Stimulated activated CD8-positive, alpha-beta memory T cell treated with anti-CD3 and anti-CD28 coated beads, Interleukin-12 subunit alpha, Interleukin-12 subunit beta, amount 100 ng/mL, for 24 hours (primary cell): ENCODE measurements around the gene KLHL3.

Experiments
- DNase-seq: peaks from one replicate; pipeline ENCODE4 v3.0.0-alpha.2; 2020; ENCODE audit errors: extremely low read depth

Gene KLHL3

GRCh38 chr5:137635521-137635921, 100.4 kb downstream of the KLHL3 start:
- DNase-seq = no peak

GRCh38 chr5:137633896-137634295, 102.0 kb downstream of the KLHL3 start:
- no peak for DNase-seq

GRCh38 chr5:137632716-137633115, 103.2 kb downstream of the KLHL3 start:
- DNase-seq = no peak

- no peak for DNase-seq
These were observed 104.4 kb downstream of the KLHL3 start for GRCh38 chr5:137631453-137631852.

GRCh38 chr5:137630972-137631370, 104.9 kb downstream of the KLHL3 start:
- no peak for DNase-seq

- DNase-seq = no peak
These were observed 105.5 kb downstream of the KLHL3 start for GRCh38 chr5:137630216-137630971.

GRCh38 chr5:137629646-137630045, 106.2 kb downstream of the KLHL3 start:
- DNase-seq = no peak

- DNase-seq = no peak
These were observed 108.2 kb downstream of the KLHL3 start for GRCh38 chr5:137627706-137628105.

GRCh38 chr5:137627293-137627692, 108.6 kb downstream of the KLHL3 start:
- no peak for DNase-seq

- no peak for DNase-seq
These were observed 111.0 kb downstream of the KLHL3 start for GRCh38 chr5:137624786-137625349.

GRCh38 chr5:137622850-137623249, 113.0 kb downstream of the KLHL3 start:
- no peak for DNase-seq

GRCh38 chr5:137621861-137622823, 113.7 kb downstream of the KLHL3 start:
- no peak for DNase-seq

- DNase-seq = no peak
These were observed 114.6 kb downstream of the KLHL3 start for GRCh38 chr5:137621306-137621705.

- no peak for DNase-seq
These were observed 116.6 kb downstream of the KLHL3 start for GRCh38 chr5:137619191-137619870.

- no peak for DNase-seq
These were observed 117.4 kb downstream of the KLHL3 start for GRCh38 chr5:137618476-137618875.

- DNase-seq = no peak
These were observed 118.2 kb downstream of the KLHL3 start for GRCh38 chr5:137617528-137618205.

GRCh38 chr5:137616046-137616445, 119.8 kb downstream of the KLHL3 start:
- no peak for DNase-seq

- no peak for DNase-seq
These were observed 120.6 kb downstream of the KLHL3 start for GRCh38 chr5:137615171-137615775.

- no peak for DNase-seq
These were observed 122.2 kb downstream of the KLHL3 start for GRCh38 chr5:137613554-137614265.

- no peak for DNase-seq
These were observed 123.3 kb downstream of the KLHL3 start for GRCh38 chr5:137612576-137612975.
